ENCODE measurements around the gene PLXNA3. TPM values are rescaled to one million over a fixed set of nuclear protein-coding genes. Genes with fewer than 3 reads are reported as not detected.

The PLXNA3 gene
- total RNA-seq, 1 experiment from 2014 or later, result 36.3 TPM

GRCh38 chrX:154408659-154409221 is 49.3 kb upstream of the PLXNA3 start:
- no peak overlapping the region for H2BK120ac ChIP-seq (ENCODE audit: low read depth, low read length, poor library complexity, severe bottlenecking)
- H3K79me2 ChIP-seq (ENCODE audit: insufficient read depth, low read length), result no peaks in the 10 kb centered on the region
- H4K20me1 ChIP-seq (ENCODE audit: control insufficient read depth, insufficient read depth, insufficient read length), result no peaks in the 10 kb centered on the region
- peaks cover 4% of the 10 kb centered on the region for H3K23me2 ChIP-seq (ENCODE audit: insufficient read length, low read depth, low read length, poor library complexity, severe bottlenecking)
- H3K56ac ChIP-seq (ENCODE audit: insufficient read length, low read depth, low read length), result no peak overlapping the region
- peak overlapping the region; percentile 20 for H3K4me2 ChIP-seq (ENCODE audit: insufficient read depth, insufficient read length, low read length)
- H2AK5ac ChIP-seq (ENCODE audit: insufficient read length, low read length), result no peak overlapping the region
- H4K5ac ChIP-seq (ENCODE audit: insufficient read length, low read depth, low read length), result no peak overlapping the region
- H3K27ac ChIP-seq (ENCODE audit: insufficient read length, low read depth, low read length), result no peak overlapping the region
- no peak overlapping the region for H4K91ac ChIP-seq (ENCODE audit: insufficient read length, low read depth, low read length)
- TF ChIP-seq, protein P1, sequence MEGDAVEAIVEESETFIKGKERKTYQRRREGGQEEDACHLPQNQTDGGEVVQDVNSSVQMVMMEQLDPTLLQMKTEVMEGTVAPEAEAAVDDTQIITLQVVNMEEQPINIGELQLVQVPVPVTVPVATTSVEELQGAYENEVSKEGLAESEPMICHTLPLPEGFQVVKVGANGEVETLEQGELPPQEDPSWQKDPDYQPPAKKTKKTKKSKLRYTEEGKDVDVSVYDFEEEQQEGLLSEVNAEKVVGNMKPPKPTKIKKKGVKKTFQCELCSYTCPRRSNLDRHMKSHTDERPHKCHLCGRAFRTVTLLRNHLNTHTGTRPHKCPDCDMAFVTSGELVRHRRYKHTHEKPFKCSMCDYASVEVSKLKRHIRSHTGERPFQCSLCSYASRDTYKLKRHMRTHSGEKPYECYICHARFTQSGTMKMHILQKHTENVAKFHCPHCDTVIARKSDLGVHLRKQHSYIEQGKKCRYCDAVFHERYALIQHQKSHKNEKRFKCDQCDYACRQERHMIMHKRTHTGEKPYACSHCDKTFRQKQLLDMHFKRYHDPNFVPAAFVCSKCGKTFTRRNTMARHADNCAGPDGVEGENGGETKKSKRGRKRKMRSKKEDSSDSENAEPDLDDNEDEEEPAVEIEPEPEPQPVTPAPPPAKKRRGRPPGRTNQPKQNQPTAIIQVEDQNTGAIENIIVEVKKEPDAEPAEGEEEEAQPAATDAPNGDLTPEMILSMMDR (conservative IDR thresholded peaks at IDR 0.05), result no peak
- Mint-ChIP-seq H3K36me3 (ENCODE audit: insufficient read depth in 1 of 3, low read depth in 3 of 3) (peaks cover 15 to 22% (median 16%) of the 10 kb centered on the region in 3 experiments), H3K9me3 (peaks cover 56 to 67% of the 10 kb centered on the region in 2 experiments), H3K4me1 (peaks cover 10 to 15% of the 10 kb centered on the region in 2 experiments), H3K27ac (peak overlapping the region in 1 of 3 experiments; percentile 66; a peak in 1 of 7 replicates), H3K27me3 (ENCODE audit: low read depth) (no peaks in the 10 kb centered on the region), H3K4me3 (peak overlapping the region; percentile 47 to 68)
- no peak for DNase-seq
- no peaks in the 10 kb centered on the region for H3K4me1 ChIP-seq (ENCODE audit: insufficient read depth, low read length)
- H3K27me3 ChIP-seq (ENCODE audit: insufficient read depth, low read length), result no peaks in the 10 kb centered on the region
- H3K14ac ChIP-seq (ENCODE audit: insufficient read depth, low read length), result no peak overlapping the region
- no peak overlapping the region for H3K23ac ChIP-seq (ENCODE audit: insufficient read length, low read depth, low read length)
- WGBS (ENCODE audit: extremely low coverage, insufficient read length, low lambda C conversion rate), result no CpG with 5 or more reads among the region's 10 CpGs
- no peak overlapping the region for H3T11ph ChIP-seq (ENCODE audit: low read length)
- no peak overlapping the region for H4K8ac ChIP-seq (replicated peaks; ENCODE audit: insufficient read length, low read depth, low read length)
- H3K79me1 ChIP-seq (ENCODE audit: insufficient read depth, low read depth, low read length, poor library complexity, severe bottlenecking), result no peaks in the 10 kb centered on the region
- no peak overlapping the region for H2BK5ac ChIP-seq (ENCODE audit: insufficient read length, low read length)
- no peak overlapping the region for H2AFZ ChIP-seq (ENCODE audit: low read length)
- peaks cover 21% of the 10 kb centered on the region for H3K9me3 ChIP-seq (ENCODE audit: control insufficient read depth, low read depth, low read length)
- no peak overlapping the region for H2BK12ac ChIP-seq (ENCODE audit: insufficient read length, low read depth, low read length)
- H2BK20ac ChIP-seq (ENCODE audit: low read depth, low read length, poor library complexity, severe bottlenecking), result no peak overlapping the region
- H3K9ac ChIP-seq (ENCODE audit: extremely low read depth, insufficient read length, low read length), result no peak overlapping the region
- H3K4ac ChIP-seq (ENCODE audit: low read depth, low read length), result no peak overlapping the region
- H3K18ac ChIP-seq (ENCODE audit: insufficient read length, low read depth, low read length), result no peak overlapping the region
- H2BK15ac ChIP-seq (ENCODE audit: low read depth, low read length), result no peak overlapping the region
